ENCODE results near the gene COX7B.

DNA sequence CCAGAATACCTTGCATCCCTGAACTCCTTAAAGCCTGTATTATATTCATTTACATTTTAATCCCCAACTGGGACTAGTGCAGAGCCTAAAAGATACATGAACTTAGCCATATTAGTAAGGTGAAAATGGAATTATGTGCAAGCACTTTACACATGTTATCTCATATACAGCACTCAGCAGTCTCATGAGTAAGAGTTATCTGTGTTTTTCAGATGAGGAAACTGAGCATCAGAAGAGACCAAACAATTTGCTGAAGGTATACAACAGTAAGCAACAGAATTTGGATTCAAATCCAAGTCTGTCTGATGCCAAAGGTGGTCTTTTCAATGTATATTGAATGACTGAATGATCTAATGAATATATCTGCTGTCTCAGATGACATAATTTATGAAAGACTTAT, 23.5 kb downstream of the COX7B start:
- no peak for TF ChIP-seq TAF1 (IDR thresholded peaks at IDR 0.05; ENCODE audit: low read depth, low read length)
- no peak for TF ChIP-seq POLR2A (IDR thresholded peaks at IDR 0.05; ENCODE audit: low read depth, low read length)
- no peak for TF ChIP-seq POLR2AphosphoS5 (IDR thresholded peaks at IDR 0.05; ENCODE audit: low read depth, low read length)
- TF ChIP-seq POU2F2 (IDR thresholded peaks at IDR 0.05; ENCODE audit: low read depth, low read length) = no peak
- TF ChIP-seq SPI1 (IDR thresholded peaks at IDR 0.05; ENCODE audit: low read depth, low read length) = no peak
- TF ChIP-seq PAX5 (IDR thresholded peaks at IDR 0.05; ENCODE audit: insufficient read depth, low read length, severe bottlenecking) = no peak

All from GM12891 (cell line).